Raji (cell line): ENCODE measurements around the gene KRT34.

ENCODE experiments used
- POLR2A ChIP-seq: IDR thresholded peaks from 2 replicates; pipeline ENCODE4 v1.6.1; 2011; ENCODE audit warnings: low read depth, low read length, control low read depth; ENCODE audit not compliant: insufficient read depth

Gene KRT34

DNA sequence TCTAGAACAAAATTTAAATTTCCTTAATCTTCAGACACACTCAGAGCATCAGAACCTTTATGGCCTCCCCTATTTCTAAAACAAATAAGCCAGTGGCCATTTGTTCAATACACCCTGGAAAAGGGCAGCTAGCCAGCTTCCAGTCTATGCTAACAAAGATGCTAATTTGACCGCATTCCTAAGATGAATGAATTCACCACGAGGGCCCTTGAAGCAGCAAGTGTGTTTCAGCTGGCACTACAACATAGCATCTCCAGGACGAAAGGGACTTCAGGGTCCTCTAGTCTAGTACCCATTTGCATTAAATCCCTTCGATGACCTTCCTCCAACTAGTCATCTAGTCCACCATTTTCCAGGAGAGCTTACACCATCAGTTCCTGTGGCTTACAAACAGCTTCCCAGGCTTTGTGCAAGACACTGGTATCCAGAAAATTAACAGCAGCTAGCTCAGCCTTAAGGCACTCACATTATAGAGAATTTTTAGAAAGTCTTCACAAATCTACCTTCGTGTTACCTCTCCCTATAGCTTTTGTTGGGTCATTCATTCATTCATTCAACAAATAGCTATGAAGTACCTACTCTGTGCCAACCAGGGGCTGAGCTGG, 31.3 kb upstream of the KRT34 start:
- TF ChIP-seq POLR2A: no peak

DNA sequence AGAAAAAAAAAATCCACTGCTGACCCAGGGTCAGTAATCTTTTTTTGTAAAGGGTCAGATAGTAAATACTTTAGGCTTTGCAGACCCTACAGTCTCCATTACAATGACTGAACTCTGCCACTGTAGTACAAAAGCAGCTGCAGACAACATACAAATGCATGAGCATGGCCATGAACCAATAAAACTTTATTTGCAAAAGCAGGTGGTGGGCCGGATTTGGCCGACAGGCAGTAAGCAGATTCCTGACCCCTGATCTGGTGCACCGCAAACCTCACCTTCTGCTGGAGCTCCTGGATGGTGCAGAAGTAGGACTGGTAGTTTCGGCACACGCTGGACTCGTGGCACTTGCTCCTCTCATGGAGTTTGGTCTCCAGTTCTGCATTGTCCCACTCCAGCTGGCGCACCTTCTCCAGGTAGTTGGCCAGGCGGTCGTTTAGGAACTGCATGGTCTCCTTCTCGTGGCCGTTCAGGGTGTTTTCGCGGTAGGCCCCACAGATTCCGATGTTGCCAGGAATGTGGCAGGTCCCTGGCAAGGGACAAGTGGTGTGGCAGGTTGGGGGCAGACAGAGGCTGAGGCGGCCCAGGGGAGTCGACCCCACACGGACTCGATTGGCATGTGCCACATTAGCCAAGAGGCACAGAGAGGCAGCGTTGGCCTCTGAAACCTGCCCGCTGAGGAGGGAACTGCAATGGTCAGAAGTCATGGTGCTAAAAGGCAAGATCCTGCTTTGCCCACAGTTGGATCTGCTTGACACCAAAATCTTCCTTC, 29.1 kb upstream of the KRT34 start:
- TF ChIP-seq POLR2A: no peak

DNA sequence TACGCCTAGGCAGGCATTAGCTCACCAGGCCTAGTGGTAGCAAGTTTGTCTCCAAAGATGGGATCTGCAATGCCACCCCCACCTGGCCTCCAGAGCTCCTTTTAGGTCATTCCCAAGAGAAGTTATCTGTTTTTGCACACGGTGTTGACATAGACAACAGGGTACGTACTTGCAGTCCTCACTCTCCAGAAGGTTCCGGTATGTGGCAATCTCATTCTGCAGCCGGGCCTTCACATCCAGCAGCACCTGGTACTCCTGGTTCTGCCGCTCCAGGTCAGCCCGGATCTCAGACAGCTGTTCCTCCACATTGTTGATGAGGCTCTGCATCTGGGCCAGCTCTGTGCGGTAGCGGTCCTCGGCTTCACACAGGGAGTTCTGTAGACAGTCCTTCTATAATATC, 25.1 kb upstream of the KRT34 start:
- TF ChIP-seq POLR2A: no peak

DNA sequence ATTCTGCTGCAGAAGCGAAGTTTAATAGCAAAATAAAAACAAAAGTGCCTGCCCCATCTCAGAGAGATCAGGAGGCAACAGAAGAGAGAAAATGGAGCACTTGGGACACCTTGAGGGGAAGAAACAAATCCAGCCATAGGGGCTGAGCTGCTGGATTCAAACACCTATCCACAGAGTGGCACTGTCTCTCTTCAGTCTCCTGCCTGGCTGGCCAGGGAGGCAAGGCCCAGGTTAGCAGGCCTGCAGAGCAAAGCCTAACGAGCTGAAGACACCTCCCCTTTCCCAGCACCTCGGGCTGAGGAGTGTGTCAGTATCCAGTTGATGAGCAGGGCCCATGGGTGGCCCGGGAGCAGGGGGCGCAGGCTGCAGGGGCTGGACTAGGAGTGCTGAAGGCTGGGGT, 24.1 kb upstream of the KRT34 start:
- no peak for TF ChIP-seq POLR2A

DNA sequence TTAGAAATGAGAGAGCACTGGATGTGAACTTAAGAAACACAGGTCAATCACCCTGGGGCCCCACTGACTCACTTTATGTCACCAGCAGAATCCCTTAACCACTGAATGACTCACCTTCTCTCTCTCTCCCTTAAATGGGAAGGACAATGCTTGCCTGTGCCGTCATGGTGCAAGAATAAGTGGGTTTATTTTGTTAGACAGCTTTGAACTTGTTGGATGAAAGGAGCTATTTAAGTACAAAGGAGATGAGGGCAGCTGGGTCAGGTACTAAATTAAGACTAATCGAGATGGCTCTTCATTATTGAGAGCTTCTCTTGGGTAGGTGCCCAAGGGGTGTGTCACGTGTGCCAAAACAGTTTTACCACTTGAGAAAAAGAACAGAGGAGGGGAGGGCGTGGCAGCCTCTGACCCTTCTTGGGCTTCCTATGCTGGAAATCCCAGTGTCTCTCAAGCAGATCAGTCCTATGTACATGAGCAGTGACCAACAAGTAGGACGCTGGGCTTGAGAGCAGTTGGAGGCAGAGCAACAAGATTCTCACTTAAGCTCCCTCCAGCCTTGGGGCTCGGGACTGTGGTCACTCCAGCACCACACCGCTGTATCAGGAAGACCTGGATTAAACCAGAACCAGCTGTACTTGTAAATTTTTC, 22.0 kb upstream of the KRT34 start:
- TF ChIP-seq POLR2A: no peak

DNA sequence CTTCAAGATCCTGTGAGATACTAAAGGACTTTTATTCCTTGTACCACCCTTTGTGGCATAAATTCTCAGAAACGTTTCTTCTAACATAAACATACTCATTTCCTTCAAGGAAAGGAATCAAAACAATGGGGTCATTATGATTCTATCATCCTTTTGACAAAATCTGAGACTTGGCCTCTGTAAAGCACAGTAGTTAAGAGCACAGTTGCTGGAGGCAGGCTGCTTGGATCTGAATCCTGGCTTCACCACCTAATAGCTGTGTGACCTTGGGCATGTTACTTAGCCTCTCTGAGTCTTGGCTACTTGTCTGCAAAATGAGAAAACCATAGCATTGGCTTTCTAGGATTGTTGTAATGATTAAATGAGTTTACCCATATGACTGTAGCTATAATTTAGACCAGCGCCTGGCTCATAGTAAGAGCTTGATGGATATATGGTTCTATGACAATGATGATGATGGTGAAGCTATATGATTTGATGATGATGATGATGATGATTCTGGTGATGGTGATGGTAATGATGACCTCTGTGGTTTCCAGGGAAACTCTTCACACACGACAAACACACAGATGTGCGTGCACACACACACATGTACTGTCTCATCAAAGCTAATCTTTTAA, 21.4 kb upstream of the KRT34 start:
- TF ChIP-seq POLR2A: no peak

DNA sequence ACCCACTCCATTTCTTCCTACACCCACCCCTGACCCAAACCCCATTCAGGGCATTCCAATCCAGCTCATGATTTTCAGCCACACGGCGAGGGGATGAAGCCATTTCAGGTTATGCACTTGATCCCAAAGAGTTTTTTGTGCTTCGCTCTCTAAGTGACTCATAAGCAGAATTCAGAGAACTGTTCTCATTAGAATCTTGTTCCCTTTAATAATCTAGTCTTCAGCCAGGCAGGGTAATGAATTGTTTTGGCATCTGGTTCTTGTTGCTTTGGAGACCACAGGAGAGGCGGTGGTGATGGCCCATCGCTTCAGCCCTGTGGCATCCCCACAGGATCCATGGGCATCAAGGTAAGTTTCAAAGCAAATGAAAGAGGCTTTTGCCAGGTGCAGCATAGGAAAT, 20.1 kb upstream of the KRT34 start:
- no peak for TF ChIP-seq POLR2A

DNA sequence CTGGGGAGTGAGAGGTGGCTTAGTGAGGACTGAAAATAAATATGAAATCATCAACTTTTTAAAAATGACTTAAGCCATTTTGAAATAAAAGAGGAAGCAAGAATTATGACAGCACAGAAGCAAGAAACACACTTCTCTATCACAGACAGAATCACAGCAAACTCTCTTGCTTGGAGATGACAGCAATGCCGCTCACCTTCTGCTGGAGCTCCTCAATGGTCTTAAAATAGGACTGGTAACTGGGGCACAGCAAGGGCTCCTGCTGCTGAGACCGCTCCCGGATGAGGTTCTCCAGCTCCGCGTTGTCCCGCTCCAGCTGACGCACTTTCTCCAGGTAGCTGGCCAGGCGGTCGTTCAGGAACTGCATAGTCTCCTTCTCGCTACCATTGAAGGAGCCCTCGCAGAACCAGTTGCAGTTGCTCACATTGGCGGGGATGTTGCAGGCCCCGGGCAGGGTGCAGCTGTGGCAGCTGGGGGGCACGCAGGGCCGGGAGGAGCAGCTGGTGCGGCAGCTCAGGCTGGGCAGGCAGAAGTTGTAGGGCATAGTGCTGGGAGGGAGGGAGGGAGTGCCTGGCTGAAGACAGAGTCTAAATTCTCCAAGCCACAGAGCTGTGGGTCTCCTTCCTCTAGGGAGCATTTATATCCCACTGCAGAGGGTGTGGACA, 15.0 kb upstream of the KRT34 start, which contains the start of gene KRT31:
KRT31 (minus strand) TSS at position 613 of the 665 bp plus-strand sequence; CDS start at position 544, 69 bp downstream.
- no peak for TF ChIP-seq POLR2A

DNA sequence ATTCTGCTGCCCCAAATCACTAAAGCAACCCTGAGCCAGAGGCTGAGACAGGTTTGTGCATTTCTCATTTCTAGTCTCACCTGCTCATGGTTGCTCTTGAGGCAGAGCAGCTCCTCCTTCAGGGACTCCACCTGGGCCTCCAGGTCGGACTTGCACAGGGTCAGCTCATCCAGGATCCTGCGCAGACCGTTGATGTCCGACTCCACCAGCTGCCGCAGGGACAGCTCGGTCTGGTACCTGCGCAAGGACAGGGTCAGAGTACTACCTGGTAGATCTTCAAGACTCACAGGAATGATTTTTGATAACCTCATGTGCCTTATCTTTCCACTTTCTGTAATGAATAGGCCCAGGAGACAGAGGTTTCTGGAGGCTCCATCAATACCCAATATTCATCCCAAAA, 14.2 kb upstream of the KRT34 start:
- no peak for TF ChIP-seq POLR2A

DNA sequence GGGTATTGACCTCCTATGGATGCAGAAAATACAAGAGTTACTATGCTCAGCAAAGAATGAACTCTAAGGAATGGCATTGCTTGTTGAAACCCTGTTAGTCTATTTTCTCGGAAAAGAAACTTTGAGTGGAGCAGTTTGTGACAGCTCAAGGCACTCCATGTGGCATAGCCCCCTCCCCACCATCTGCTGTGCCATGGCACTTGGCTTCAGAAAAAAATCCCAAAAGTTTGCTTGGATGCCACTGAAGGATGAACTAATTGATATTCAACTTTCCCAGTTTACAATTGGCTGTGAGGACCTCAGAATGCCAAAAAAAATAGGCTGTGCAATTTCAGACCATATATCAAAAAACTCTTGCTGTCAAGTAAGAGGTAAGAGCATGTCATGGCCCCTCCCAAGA, 13.5 kb upstream of the KRT34 start:
- TF ChIP-seq POLR2A: no peak

DNA sequence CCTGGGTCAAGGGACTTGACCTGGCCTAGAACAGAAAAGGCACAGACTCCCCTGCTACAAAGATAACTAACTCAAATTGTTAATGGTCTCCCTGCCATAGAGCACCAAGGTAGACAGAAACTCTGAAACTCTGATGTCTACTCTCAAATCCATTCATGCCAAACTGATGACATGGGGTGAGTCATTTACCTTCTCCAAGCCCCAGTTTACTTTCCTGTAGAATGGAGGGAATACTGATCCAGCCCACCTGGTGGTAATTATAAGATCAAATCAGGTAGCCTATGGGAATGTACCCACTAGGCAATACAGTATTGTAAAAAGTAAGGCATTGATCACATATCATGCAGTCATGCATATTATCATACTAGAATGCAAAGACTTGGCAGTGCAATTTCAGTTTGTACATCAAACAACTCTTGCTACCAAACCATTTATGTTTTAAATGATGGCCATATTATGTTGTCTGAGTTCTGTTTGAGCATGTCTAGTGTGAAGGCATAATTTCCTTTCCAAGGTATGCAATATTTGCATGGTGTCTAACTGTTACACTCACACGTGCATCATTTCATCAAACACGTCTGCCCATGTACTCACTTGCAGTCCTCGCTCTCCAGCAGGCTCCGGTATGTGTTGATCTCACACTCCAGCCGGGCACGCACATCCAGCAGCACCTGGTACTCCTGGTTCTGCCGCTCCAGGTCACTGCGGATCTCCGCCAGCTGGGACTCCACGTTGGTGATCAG, 12.3 kb upstream of the KRT34 start:
- no peak for TF ChIP-seq POLR2A

DNA sequence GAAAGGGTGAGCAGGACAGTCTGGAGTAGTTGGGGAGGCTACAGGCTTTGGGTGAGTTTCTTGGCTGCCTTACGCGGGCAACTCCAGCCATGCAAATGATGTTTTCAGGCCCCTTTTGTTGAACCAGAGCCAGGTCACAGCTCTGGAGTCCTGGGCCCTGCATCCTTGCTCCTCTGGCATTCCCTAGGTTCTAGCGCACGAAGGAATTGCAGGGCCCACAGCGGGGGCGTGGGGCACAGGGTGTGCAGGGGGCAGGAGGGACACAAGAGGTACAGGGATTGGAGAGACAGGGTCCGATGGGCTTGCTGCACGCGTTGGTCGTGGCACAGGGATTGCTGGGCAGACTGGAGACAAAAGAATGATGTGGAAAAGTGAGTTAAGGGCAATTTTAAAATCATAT, 11.7 kb upstream of the KRT34 start:
- TF ChIP-seq POLR2A: no peak

DNA sequence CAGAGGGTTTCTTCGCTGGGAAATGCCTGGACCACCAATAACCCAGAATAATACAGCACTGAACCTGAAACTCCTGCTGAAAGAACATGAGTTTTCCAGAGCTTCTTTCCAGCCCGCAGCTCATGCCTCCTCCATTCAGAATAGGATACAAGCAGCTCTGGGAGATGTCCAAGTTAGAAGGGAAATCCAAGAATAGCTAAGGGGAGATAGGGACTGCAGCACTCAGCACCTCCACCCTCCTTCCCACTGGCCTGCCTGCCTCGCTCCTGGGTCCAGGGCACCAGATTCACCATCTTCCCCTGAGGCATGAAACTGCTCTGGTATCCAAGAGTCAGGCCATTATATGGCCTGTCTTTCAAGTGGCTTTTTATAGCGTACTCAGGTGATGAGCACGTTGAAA, 11.2 kb upstream of the KRT34 start:
- TF ChIP-seq POLR2A: no peak

DNA sequence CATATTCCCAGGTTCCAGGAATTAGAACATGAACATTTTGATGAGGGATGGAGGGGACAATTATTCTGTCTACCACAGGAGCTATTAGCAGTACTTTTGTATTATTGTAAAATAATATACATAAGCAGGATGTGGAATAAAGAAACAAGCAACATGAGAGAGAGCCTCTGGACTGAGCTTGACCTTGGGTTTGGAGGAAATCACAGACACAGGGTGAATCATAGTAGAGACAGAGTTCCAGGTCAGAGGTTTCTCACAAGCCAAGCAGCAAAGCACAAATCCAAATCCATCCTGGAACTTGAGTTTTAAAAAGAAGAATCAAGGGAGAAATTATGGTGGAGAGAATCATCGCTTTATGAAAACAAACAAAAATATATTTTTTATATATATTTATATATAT, 10.2 kb upstream of the KRT34 start:
- TF ChIP-seq POLR2A: no peak

DNA sequence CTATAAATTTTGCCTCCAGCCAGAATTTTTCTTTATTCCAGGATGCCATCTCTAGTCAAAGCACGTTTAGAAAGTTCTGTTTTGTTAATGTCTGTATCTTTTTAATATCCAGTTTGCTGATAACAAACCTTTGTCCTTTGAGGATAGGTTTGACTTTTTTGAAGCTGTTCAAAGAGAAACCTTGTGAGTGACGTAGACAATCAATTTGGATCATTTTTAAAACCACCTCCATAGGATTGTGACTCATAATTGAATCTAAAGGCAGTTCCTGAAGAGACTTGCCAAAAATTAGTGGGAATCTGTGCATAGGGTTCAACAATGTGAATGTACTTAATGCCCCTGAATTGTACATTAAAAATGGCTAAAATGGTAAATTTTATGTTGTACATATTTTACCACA, 9.4 kb upstream of the KRT34 start:
- no peak for TF ChIP-seq POLR2A

DNA sequence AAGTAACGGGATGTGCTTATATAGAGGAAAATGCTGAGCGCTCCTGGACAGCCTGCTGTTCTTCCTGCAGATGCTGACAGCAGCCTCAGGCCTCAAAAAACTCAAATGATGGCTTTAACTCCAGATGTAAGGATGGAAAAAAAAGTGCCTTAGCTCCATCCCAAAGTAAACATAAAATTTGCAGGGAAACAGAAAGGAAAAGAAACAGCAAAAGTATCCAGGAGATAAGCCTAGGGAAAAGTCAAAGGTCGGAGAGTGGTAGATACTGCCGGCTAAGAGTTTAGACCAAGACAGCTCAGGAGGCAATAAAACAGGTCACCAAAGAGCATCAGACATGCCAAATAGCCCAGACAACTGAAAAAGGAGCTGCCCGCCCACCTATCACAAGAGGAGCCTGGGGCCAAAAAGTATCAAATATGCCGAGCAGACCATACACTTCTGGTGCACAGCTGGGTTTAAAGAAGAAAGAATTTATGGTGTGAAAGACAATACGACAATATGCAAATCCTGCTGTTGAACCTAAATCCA, 8.4 kb upstream of the KRT34 start:
- no peak for TF ChIP-seq POLR2A
